ENCODE results near the gene EHMT1. TPM values are rescaled to one million over a fixed set of nuclear protein-coding genes. Genes with fewer than 3 reads are reported as not detected.
"Not testable (repeated sequence)": the region's sequence is repeated elsewhere in the genome, so short reads cannot be mapped to it uniquely, and the experiment has no call there.

Gene EHMT1
- total and polyA plus RNA-seq, 4 experiments from 2014 or later, result 6.7 to 118 (median 67.5) TPM

DNA sequence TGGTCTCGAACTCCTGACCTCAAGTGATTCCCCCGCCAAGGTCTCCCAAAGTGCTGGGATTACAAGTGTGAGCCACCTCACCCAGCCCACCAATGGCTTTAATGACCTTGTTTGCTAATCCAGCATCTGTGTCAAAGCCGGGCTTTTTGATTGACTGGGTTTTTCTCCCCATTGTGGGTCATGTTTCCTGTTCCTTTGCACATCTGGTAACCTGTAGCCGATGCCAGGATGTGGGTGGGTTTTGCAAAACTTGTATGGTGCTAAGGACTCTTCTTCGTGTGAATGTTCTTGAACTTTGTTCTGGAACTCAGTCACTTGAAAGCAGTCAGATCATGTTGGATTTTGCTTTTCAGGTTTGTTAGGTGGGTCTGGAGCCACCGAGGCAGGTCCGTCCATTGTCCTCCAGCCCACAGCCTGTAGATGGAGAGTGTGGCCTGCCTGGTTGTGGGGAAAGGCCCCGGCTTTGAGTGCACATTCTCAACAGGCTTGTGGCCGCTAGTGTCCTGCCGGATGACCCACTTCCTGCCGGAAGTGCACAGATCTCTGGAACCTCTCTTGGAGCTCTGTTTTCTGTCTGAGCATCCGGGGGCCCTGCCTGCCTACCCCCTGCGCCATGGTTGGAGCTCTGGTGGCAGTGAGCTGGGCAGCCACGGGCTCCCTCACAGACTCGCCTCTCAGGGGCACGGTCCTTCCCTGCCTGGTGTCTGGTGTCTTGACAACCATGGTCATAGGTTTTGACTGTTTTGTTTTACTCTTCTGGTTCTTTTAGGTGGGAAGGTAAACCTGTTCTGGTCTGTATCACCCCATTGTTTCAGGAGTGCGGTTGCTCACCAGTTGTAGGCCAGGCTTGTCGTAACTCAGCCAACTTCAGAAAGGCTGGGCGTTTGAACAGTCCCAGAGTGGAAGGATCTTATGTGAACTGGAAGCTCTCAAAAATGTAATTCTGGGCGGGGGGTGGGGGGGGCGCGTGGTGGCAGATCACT, 189.2 kb downstream of the EHMT1 start:
- peak in 3 of 5 donors; percentile 12 to 20 (median 16) for DNase-seq

GRCh38 chr9:137809040-137809576, 190.3 kb downstream of the EHMT1 start:
- no peak overlapping the region for H3K27ac Mint-ChIP-seq
- no peaks in the 10 kb centered on the region for H3K9me3 ChIP-seq (ENCODE audit: control insufficient read depth in 1 of 2, low read length in 2 of 2)
- CTCF ChIA-PET (ENCODE audit: partially characterized antibody), result no interaction called here
- no peak for DNase-seq
- H3K36me3 Mint-ChIP-seq, result peaks cover 25 to 28% of the 10 kb centered on the region in 2 donors
- no peak overlapping the region for H3K4me3 Mint-ChIP-seq
- H3K27me3 Mint-ChIP-seq, result no peaks in the 10 kb centered on the region
- no peak overlapping the region for H3K27ac ChIP-seq (ENCODE audit: low read depth, low read length)
- peaks cover 10 to 26% (median 20%) of the 10 kb centered on the region in 4 donors for H3K4me1 Mint-ChIP-seq
- H3K4me3 ChIP-seq (ENCODE audit: low read length in 2 of 2), result no peak overlapping the region
- peaks cover 10% of the 10 kb centered on the region for H3K4me1 ChIP-seq (ENCODE audit: insufficient read depth, low read length)
- peaks cover 23% of the 10 kb centered on the region for H3K36me3 ChIP-seq (ENCODE audit: insufficient read depth, low read length)
- POLR2A ChIA-PET (ENCODE audit: partially characterized antibody), result no interaction called here
- intact Hi-C loops (cut with micrococcal nuclease), result no loop called here
- H3K9me3 Mint-ChIP-seq, result no peaks in the 10 kb centered on the region
- H3K27me3 ChIP-seq (ENCODE audit: insufficient read depth, low read length), result no peaks in the 10 kb centered on the region

More for the DNA sequence above, 189.2 kb downstream of the EHMT1 start:
- Mint-ChIP-seq H3K9me3 (no peaks in the 10 kb centered on the region), H3K27ac (peak overlapping the region in 4 of 7 donors; percentile 2 to 77 (median 63)), H3K27me3 (no peaks in the 10 kb centered on the region), H3K4me3 (peak overlapping the region in 1 of 8 donors; percentile 45), H3K36me3 (peaks cover 31 to 34% of the 10 kb centered on the region in 2 donors), H3K4me1 (peaks cover 10 to 26% (median 21%) of the 10 kb centered on the region in 4 donors)
- Histone ChIP-seq H3K27ac (ENCODE audit: low read depth, low read length) (no peak overlapping the region), H3K9me3 (ENCODE audit: control insufficient read depth in 1 of 2, low read length in 2 of 2) (no peaks in the 10 kb centered on the region), H3K27me3 (ENCODE audit: insufficient read depth, low read length) (no peaks in the 10 kb centered on the region), H3K4me1 (ENCODE audit: insufficient read depth, low read length) (peaks cover 10% of the 10 kb centered on the region), H3K4me3 (ENCODE audit: low read length in 2 of 2) (no peak overlapping the region), H3K36me3 (ENCODE audit: insufficient read depth, low read length) (peaks cover 17% of the 10 kb centered on the region)
- CTCF ChIA-PET (ENCODE audit: partially characterized antibody), result no interaction called here
- intact Hi-C loops (cut with micrococcal nuclease), result no loop called here
- POLR2A ChIA-PET (ENCODE audit: partially characterized antibody), result no interaction called here

- H3K27ac Mint-ChIP-seq; H3K27ac ChIP-seq (ENCODE audit: low read depth, low read length); CTCF ChIA-PET (ENCODE audit: partially characterized antibody); intact Hi-C loops (cut with micrococcal nuclease); H3K27me3 ChIP-seq (ENCODE audit: insufficient read depth, low read length); POLR2A ChIA-PET (ENCODE audit: partially characterized antibody); H3K4me1 ChIP-seq (ENCODE audit: insufficient read depth, low read length); H3K4me3 ChIP-seq (ENCODE audit: low read length in 2 of 2); DNase-seq; H3K27me3 Mint-ChIP-seq; H3K9me3 ChIP-seq (ENCODE audit: control insufficient read depth in 1 of 2, low read length in 2 of 2); H3K4me3 Mint-ChIP-seq; H3K9me3 Mint-ChIP-seq: not testable (repeated sequence)
- Mint-ChIP-seq H3K36me3 (peaks cover 25 to 28% of the 10 kb centered on the region in 2 donors), H3K4me1 (peaks cover 10 to 25% (median 20%) of the 10 kb centered on the region in 4 donors)
- peaks cover 31% of the 10 kb centered on the region for H3K36me3 ChIP-seq (ENCODE audit: insufficient read depth, low read length)
These were observed 191.1 kb downstream of the EHMT1 start for GRCh38 chr9:137809726-137810450.

DNA sequence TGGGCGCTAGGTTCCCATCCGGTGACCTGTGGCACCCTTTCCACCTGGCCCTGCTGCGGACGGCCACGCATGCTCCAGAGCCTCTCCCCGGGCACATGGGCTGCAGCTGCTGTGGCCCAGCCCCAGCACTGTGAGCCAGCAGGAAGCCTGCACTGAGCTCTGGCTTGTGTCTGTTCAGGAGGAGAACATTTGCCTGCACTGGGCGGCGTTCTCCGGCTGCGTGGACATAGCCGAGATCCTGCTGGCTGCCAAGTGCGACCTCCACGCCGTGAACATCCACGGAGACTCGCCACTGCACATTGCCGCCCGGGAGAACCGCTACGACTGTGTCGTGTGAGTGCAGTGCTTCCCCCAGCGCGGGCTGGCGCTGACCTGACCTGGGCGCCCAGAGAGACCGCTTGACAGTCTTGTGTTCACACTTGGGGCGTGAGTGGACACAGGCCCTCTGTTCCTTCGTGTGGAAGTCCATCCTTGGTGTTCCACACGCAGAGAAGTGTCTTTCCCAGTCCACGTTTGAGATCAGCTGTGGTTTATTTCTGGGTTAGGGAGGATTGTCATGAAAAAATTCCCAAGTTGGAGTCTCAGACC, 192.6 kb downstream of the EHMT1 start:
- POLR2A ChIA-PET (ENCODE audit: partially characterized antibody), result no interaction called here
- H3K27me3 Mint-ChIP-seq, result no peaks in the 10 kb centered on the region
- H3K4me3 ChIP-seq (ENCODE audit: low read length in 2 of 2), result no peak overlapping the region
- H3K36me3 Mint-ChIP-seq, result peaks cover 31 to 40% of the 10 kb centered on the region in 2 donors
- H3K4me1 Mint-ChIP-seq, result peaks cover 9 to 19% (median 14%) of the 10 kb centered on the region in 4 donors
- CTCF ChIA-PET (ENCODE audit: partially characterized antibody), result no interaction called here
- no peak overlapping the region for H3K27ac Mint-ChIP-seq
- no peaks in the 10 kb centered on the region for H3K9me3 Mint-ChIP-seq
- H3K36me3 ChIP-seq (ENCODE audit: insufficient read depth, low read length), result peaks cover 45% of the 10 kb centered on the region
- H3K27me3 ChIP-seq (ENCODE audit: insufficient read depth, low read length), result no peaks in the 10 kb centered on the region
- no peak for DNase-seq
- no peak overlapping the region for H3K27ac ChIP-seq (ENCODE audit: low read depth, low read length)
- intact Hi-C loops (cut with micrococcal nuclease), result no loop called here
- peaks cover 10% of the 10 kb centered on the region for H3K4me1 ChIP-seq (ENCODE audit: insufficient read depth, low read length)
- H3K9me3 ChIP-seq (ENCODE audit: control insufficient read depth in 1 of 2, low read length in 2 of 2), result no peaks in the 10 kb centered on the region
- no peak overlapping the region for H3K4me3 Mint-ChIP-seq

- Mint-ChIP-seq H3K27me3 (no peaks in the 10 kb centered on the region), H3K36me3 (peaks cover 40 to 49% of the 10 kb centered on the region in 2 donors), H3K4me3 (no peak overlapping the region), H3K4me1 (peaks cover 4 to 10% (median 5%) of the 10 kb centered on the region in 4 donors), H3K9me3 (no peaks in the 10 kb centered on the region), H3K27ac (peak overlapping the region in 1 of 7 donors; percentile 57)
- Histone ChIP-seq H3K27ac (ENCODE audit: low read depth, low read length) (no peak overlapping the region), H3K36me3 (ENCODE audit: insufficient read depth, low read length) (peaks cover 56% of the 10 kb centered on the region), H3K27me3 (ENCODE audit: insufficient read depth, low read length) (no peaks in the 10 kb centered on the region), H3K4me1 (ENCODE audit: insufficient read depth, low read length) (peaks cover 9% of the 10 kb centered on the region), H3K9me3 (ENCODE audit: control insufficient read depth in 1 of 2, low read length in 2 of 2) (no peaks in the 10 kb centered on the region), H3K4me3 (ENCODE audit: low read length in 2 of 2) (no peak overlapping the region)
- POLR2A ChIA-PET (ENCODE audit: partially characterized antibody), result no interaction called here
- CTCF ChIA-PET (ENCODE audit: partially characterized antibody), result no interaction called here
- DNase-seq, result no peak
- intact Hi-C loops (cut with micrococcal nuclease), result no loop called here
These were observed 193.7 kb downstream of the EHMT1 start for GRCh38 chr9:137812356-137813023.

DNA sequence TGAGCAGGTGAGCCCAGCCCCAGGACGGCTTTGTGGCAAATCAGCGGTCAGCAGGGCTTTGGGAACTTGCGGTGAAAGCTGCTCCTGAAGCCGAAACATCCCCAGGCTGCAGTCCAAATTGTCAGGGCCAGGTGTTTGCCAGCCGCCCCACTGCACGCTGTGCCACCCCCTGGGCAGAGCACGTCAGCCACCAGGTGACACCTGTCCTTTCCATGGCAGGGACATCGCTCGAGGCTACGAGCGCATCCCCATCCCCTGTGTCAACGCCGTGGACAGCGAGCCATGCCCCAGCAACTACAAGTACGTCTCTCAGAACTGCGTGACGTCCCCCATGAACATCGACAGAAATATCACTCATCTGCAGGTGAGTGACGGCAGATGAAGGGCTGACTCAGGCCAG, 194.4 kb downstream of the EHMT1 start:
- Mint-ChIP-seq H3K4me3 (no peak overlapping the region), H3K36me3 (peaks cover 47 to 55% of the 10 kb centered on the region in 2 donors), H3K27ac (no peak overlapping the region), H3K27me3 (no peaks in the 10 kb centered on the region), H3K4me1 (peaks cover 0 to 3% (median 1%) of the 10 kb centered on the region in 4 donors), H3K9me3 (no peaks in the 10 kb centered on the region)
- H3K4me3 ChIP-seq (ENCODE audit: low read length in 2 of 2), result no peak overlapping the region
- peaks cover 63% of the 10 kb centered on the region for H3K36me3 ChIP-seq (ENCODE audit: insufficient read depth, low read length)
- H3K27ac ChIP-seq (ENCODE audit: low read depth, low read length), result no peak overlapping the region
- DNase-seq, result no peak
- intact Hi-C loops (cut with micrococcal nuclease), result no loop called here
- no peaks in the 10 kb centered on the region for H3K27me3 ChIP-seq (ENCODE audit: insufficient read depth, low read length)
- H3K9me3 ChIP-seq (ENCODE audit: control insufficient read depth in 1 of 2, low read length in 2 of 2), result no peaks in the 10 kb centered on the region
- ChIA-PET POLR2A (ENCODE audit: partially characterized antibody) (no interaction called here), CTCF (ENCODE audit: partially characterized antibody) (no interaction called here)
- peaks cover 2% of the 10 kb centered on the region for H3K4me1 ChIP-seq (ENCODE audit: insufficient read depth, low read length)

Data from CD4-positive, alpha-beta memory T cell (primary cell).